ENCODE measurements around the gene ZMAT5.

Gene ZMAT5

DNA sequence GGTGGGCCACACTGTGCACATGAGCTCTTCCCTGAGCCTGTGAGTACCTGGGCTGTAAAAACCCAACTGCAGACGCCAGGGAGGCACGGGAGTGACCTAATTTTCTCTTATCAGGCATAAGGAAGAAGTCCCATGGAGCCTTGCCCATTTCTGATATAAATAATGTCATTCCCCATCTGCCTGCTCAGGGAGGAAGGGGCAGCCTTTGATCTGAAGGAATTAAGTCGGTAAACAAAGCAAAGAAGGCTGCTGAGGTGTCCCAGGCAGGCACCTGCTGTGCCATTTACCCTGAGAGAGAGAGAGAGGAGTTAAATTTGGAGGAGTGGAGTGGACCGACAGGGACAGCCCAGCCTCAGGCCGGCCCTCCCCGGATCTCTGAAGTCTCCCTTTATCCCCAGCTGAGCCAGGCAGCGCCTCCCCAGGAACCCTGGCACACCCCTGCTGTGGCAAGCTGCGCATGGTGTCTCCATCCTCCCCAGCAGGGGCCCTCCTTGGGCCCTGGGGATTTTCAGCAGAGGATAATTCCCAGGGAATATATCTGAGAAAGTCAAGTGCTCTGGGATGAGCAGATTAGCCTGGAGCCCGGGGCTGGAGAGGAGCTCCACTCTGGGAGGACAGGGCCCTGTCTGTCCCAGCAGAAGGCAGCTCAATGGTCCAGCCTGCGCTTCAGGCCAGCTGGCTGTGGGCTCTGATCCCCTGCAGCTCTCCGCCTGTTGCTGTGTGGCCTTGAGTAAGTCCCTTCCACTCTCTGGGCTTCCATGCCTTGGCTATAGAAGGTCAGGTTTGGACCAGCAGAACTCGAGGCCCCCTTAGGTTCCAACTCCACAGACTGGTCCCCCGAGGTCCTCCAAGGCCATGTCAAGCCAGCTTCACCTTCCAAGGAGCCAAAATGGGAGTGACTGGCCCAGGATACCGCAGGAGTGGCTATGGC is 64.5 kb downstream of the ZMAT5 start:
- H3K36me3 ChIP-seq (ENCODE audit: control insufficient read depth, insufficient read depth, low read length), result no peaks in the 10 kb centered on the region
- peaks cover 20% of the 10 kb centered on the region for H3K4me1 ChIP-seq
- H3K4me2 ChIP-seq (ENCODE audit: low read length), result no peak overlapping the region
- no peaks in the 10 kb centered on the region for H3K79me2 ChIP-seq
- peak overlapping the region; percentile 91 for H3K27ac ChIP-seq
- no peaks in the 10 kb centered on the region for H3K27me3 ChIP-seq (ENCODE audit: control insufficient read depth, insufficient read depth, low read length)
- H3K4me3 ChIP-seq (ENCODE audit: low read depth, low read length), result no peak overlapping the region
- no peaks in the 10 kb centered on the region for H3K9me3 ChIP-seq (ENCODE audit: control insufficient read depth, low read length)
- H2AFZ ChIP-seq, result no peak overlapping the region
- no peak overlapping the region for H3K9ac ChIP-seq
- TF ChIP-seq, protein P1, sequence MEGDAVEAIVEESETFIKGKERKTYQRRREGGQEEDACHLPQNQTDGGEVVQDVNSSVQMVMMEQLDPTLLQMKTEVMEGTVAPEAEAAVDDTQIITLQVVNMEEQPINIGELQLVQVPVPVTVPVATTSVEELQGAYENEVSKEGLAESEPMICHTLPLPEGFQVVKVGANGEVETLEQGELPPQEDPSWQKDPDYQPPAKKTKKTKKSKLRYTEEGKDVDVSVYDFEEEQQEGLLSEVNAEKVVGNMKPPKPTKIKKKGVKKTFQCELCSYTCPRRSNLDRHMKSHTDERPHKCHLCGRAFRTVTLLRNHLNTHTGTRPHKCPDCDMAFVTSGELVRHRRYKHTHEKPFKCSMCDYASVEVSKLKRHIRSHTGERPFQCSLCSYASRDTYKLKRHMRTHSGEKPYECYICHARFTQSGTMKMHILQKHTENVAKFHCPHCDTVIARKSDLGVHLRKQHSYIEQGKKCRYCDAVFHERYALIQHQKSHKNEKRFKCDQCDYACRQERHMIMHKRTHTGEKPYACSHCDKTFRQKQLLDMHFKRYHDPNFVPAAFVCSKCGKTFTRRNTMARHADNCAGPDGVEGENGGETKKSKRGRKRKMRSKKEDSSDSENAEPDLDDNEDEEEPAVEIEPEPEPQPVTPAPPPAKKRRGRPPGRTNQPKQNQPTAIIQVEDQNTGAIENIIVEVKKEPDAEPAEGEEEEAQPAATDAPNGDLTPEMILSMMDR (IDR thresholded peaks at IDR 0.05), result no peak

DNA sequence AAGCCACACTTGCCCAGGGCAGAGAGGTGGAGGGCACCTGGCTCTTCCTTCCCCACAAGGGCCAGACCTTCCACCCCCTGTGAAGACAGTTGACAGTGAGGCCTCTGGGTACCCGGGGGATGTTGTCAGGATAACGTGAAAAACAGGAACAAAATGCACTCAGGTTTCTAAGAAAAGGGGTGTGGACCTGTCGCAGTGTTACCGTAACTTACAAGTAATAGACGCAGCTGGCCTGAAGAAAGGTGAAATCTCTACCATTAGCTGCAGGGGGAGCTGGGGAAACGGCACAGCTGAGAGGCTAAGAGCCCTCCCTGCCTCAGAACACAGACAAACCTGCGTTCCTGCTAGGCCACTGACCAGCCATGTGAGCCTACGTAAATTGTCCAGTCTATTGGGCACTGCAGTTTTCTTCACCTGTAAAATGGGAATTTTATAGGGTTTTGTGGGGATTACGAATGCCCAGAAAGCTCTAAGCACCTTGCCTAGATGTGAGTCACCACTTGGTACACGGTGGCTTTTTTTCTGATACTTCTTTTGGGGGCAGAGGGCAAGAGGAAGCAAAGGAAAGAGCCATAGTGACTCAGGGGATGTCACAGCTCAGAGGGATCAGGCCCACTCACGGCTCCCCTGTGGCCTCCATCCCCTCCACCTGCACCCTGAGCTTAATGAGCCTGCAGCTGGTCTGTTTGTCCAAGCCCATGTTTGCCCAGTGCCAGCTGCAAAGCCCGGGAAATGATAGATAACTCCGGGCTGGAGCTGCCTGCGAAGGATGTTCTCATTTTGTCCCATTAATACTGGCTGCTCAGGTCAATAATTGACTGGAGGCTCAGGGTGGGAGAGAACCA is 65.4 kb downstream of the ZMAT5 start:
- H3K4me3 ChIP-seq (ENCODE audit: low read depth, low read length), result no peak overlapping the region
- peak overlapping the region; percentile 91 for H3K27ac ChIP-seq
- H2AFZ ChIP-seq, result no peak overlapping the region
- peaks cover 20% of the 10 kb centered on the region for H3K4me1 ChIP-seq
- H3K9ac ChIP-seq, result no peak overlapping the region
- H3K79me2 ChIP-seq, result no peaks in the 10 kb centered on the region
- TF ChIP-seq, protein P1 (IDR thresholded peaks at IDR 0.05), result no peak
- no peaks in the 10 kb centered on the region for H3K9me3 ChIP-seq (ENCODE audit: control insufficient read depth, low read length)
- no peak overlapping the region for H3K4me2 ChIP-seq (ENCODE audit: low read length)
- no peaks in the 10 kb centered on the region for H3K27me3 ChIP-seq (ENCODE audit: control insufficient read depth, insufficient read depth, low read length)
- no peaks in the 10 kb centered on the region for H3K36me3 ChIP-seq (ENCODE audit: control insufficient read depth, insufficient read depth, low read length)

DNA sequence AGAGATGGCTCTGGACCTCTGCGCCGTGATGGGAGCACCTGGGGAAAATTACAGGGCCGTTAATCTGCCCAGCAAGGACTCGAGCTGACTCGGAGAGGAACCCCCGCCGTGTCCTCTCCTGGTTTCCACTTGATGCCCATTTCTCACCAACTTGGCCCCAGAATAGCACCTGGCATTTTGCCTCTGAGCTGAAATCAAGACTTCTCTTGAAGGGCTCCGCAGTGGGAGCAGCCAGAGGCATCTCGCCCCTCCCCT is 66.0 kb downstream of the ZMAT5 start:
- Histone ChIP-seq H3K79me2 (no peaks in the 10 kb centered on the region), H3K4me2 (ENCODE audit: low read length) (no peak overlapping the region), H3K27me3 (ENCODE audit: control insufficient read depth, insufficient read depth, low read length) (no peaks in the 10 kb centered on the region), H3K27ac (peak overlapping the region; percentile 91), H3K36me3 (ENCODE audit: control insufficient read depth, insufficient read depth, low read length) (no peaks in the 10 kb centered on the region), H3K4me3 (ENCODE audit: low read depth, low read length) (no peak overlapping the region), H3K4me1 (peaks cover 20% of the 10 kb centered on the region), H3K9ac (no peak overlapping the region), H3K9me3 (ENCODE audit: control insufficient read depth, low read length) (no peaks in the 10 kb centered on the region), H2AFZ (no peak overlapping the region)
- TF ChIP-seq, protein P1 (IDR thresholded peaks at IDR 0.05), result no peak

DNA sequence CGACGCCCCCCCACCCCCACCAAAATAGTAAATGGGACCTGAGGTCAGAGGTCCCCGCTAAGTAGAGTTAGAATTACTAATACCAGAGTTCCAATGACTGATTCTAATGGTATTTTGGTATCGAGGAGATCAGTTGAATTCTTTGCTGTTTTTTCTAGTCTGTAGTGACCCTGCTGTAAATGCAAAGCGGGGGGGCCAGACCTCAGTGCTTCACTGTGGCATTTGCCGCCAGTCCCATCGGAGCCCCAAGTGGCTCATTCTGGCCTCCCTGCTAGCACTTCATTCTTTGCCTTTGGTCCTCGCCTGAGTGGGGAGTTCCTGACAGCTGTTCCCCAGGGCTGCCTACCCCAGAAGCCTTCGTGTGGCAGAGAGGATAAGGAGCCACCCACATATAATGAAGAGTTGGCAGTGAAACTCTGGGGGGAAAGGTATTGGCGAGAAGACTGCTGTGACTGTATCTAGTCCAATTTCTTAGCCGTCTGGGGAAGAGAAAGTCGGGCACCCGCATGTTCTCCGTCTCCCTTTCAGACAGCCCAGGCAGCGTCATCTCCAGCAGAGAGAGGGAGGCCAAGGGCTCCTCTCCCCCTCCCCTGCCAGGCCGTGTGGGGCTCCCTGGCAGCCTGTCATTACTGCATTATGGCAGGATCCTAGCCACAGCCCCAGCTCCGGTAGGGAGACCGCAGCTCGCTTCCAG is 66.5 kb downstream of the ZMAT5 start:
- Histone ChIP-seq H3K36me3 (ENCODE audit: control insufficient read depth, insufficient read depth, low read length) (no peaks in the 10 kb centered on the region), H3K4me1 (peaks cover 20% of the 10 kb centered on the region)

More for the DNA sequence above, 66.5 kb downstream of the ZMAT5 start:
- Histone ChIP-seq H3K27me3 (ENCODE audit: control insufficient read depth, insufficient read depth, low read length) (no peaks in the 10 kb centered on the region), H3K9me3 (ENCODE audit: control insufficient read depth, low read length) (no peaks in the 10 kb centered on the region), H3K4me2 (ENCODE audit: low read length) (no peak overlapping the region), H3K27ac (peak overlapping the region; percentile 91), H3K79me2 (no peaks in the 10 kb centered on the region), H3K9ac (no peak overlapping the region), H2AFZ (no peak overlapping the region), H3K4me3 (ENCODE audit: low read depth, low read length) (no peak overlapping the region)
- TF ChIP-seq, protein P1 (IDR thresholded peaks at IDR 0.05), result no peak

All from parathyroid adenoma (tissue), 2 donors.